PC-9 (cell line): Measurements from ENCODE around the gene ENPP6.

Experiments used
- CTCF ChIP-seq: fragments of 200-600 bp; sonication (generic); conservative IDR thresholded peaks from 2 replicates; pipeline ENCODE4 v1.6.1; 2017; ENCODE audit warnings: mixed run types, antibody characterized with exemption, mild to moderate bottlenecking, moderate library complexity
- EZH2 ChIP-seq: fragments of 200-600 bp; sonication (generic); IDR thresholded peaks from 2 replicates; pipeline ENCODE4 v1.8.0; 2017; ENCODE audit warnings: antibody characterized with exemption, low read depth

- TF ChIP-seq EZH2 (no peak), CTCF (no peak)
Measured at GRCh38 chr4:184201179-184201578, 16.5 kb downstream of the ENPP6 start.
